Fibroblast of lung (primary cell): Measurements from ENCODE around the gene EMC9. TPM values are rescaled to one million over a fixed set of nuclear protein-coding genes. Genes with fewer than 3 reads are reported as not detected.

Experiments used
- DNase-seq, 2 donors: peaks; one replicate each; pipeline versions ENCODE4 v3.0.0 to v3.0.0-alpha.2; 2010; ENCODE audit warnings: low read depth in 2 of 2
- H2AFZ ChIP-seq: 2 replicates; pipeline ENCODE4 v1.5.1; 2012; ENCODE audit warnings: low read length, control low read depth, inconsistent platforms
- H3K27ac ChIP-seq: 2 replicates; pipeline ENCODE4 v1.5.1; 2011; ENCODE audit warnings: low read length, control low read depth; ENCODE audit not compliant: insufficient read depth
- H3K27me3 ChIP-seq: 2 replicates; pipeline ENCODE4 v1.5.1; 2011; ENCODE audit warnings: mild to moderate bottlenecking, low read length; ENCODE audit not compliant: control insufficient read depth, insufficient read depth
- H3K36me3 ChIP-seq: 2 replicates; pipeline ENCODE4 v1.5.1; 2011; ENCODE audit warnings: low read length; ENCODE audit not compliant: control insufficient read depth, insufficient read depth
- H3K4me1 ChIP-seq: 2 replicates; pipeline ENCODE4 v1.5.1; 2011; ENCODE audit warnings: low read length; ENCODE audit not compliant: control insufficient read depth, insufficient read depth; ENCODE audit errors: extremely low read depth
- H3K4me2 ChIP-seq: 2 replicates; pipeline ENCODE4 v1.5.1; 2011; ENCODE audit warnings: low read length, control low read depth; ENCODE audit not compliant: insufficient read depth; ENCODE audit errors: extremely low read depth
- H3K4me3 ChIP-seq, 4 experiments: fragments of 200-600 bp in 1 of 4; sonication (generic) in 1 of 4; replicated peaks in 1 of 4; 2 replicates each; pipeline ENCODE4 v1.5.1; 2011 to 2016; ENCODE audit warnings: low read length in 4 of 4, low read depth in 3 of 4, mild to moderate bottlenecking in 3 of 4, control low read depth in 2 of 4, inconsistent platforms in 1 of 4, mixed read lengths in 1 of 4; ENCODE audit not compliant: insufficient read depth in 1 of 4; ENCODE audit errors: control extremely low read depth in 1 of 4
- H3K79me2 ChIP-seq: 2 replicates; pipeline ENCODE4 v1.5.1; 2012; ENCODE audit warnings: mild to moderate bottlenecking, low read length, inconsistent platforms; ENCODE audit not compliant: control insufficient read depth, insufficient read depth
- H3K9ac ChIP-seq: 2 replicates; pipeline ENCODE4 v1.5.1; 2011; ENCODE audit warnings: mild to moderate bottlenecking, low read length, control low read depth; ENCODE audit not compliant: insufficient read depth
- H3K9me3 ChIP-seq: 2 replicates; pipeline ENCODE4 v1.5.1; 2012; ENCODE audit warnings: low read depth, low read length; ENCODE audit not compliant: control insufficient read depth, insufficient read depth
- H4K20me1 ChIP-seq: 2 replicates; pipeline ENCODE4 v1.5.1; 2011; ENCODE audit warnings: low read length; ENCODE audit not compliant: control insufficient read depth, insufficient read depth; ENCODE audit errors: extremely low read depth
- EZH2 ChIP-seq: IDR thresholded peaks from 2 replicates; pipeline ENCODE4 v1.5.1; 2012; ENCODE audit warnings: low read length, control low read depth, mild to moderate bottlenecking; ENCODE audit errors: missing control alignments
- polyA plus RNA-seq, 2 donors: library from polyadenylated mRNA; depleted of rRNA in 1 of 2; stranded (reverse) in 1 of 2; unstranded in 1 of 2; fragments of >200 nt; gene quantifications; 2 replicates each; pipeline ENCODE4 v1.2.1, GENCODE V29; 2011 to 2012; ENCODE audit warnings: missing spikeins in 1 of 2
- total RNA-seq: library from RNA; depleted of rRNA; stranded (reverse); fragments of >200 nt; gene quantifications from 2 replicates; pipeline ENCODE4 v1.2.1, GENCODE V29; 2014
- TF ChIP-seq, protein P1 (sequence below), 2 donors: IDR thresholded peaks in 1 of 2; conservative IDR thresholded peaks in 1 of 2; 1 replicate in 1 of 2; 2 replicates in 1 of 2; pipeline ENCODE4 v1.5.1; 2011 to 2012; ENCODE audit warnings: low read length in 2 of 2, control low read depth in 1 of 2, inconsistent platforms in 1 of 2, low read depth in 1 of 2, mild to moderate bottlenecking in 1 of 2

EMC9 gene
- total and polyA plus RNA-seq, 2 donors (not counting 1 experiment from before 2014, with no cell fraction given): 6.6 to 18.0 TPM

DNA sequence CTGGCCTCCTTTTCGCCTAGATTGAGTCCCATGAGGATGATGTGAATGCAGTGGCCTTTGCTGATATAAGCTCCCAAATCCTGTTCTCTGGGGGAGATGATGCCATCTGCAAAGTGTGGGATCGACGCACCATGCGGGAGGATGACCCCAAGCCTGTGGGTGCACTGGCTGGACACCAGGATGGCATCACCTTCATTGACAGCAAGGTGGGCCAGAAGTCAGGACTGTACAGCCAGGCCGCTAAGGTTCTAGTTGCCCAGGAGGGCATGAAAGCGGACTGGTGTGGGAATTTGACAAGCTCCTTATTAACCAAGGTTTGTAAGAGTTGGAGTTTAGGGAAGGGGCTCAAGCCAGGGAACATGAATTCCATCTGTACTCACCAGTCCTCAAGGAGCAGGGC, 21.7 kb downstream of the EMC9 start:
- no peak overlapping the region for H2AFZ ChIP-seq
- no peaks in the 10 kb centered on the region for H3K4me1 ChIP-seq
- no peaks in the 10 kb centered on the region for H4K20me1 ChIP-seq
- H3K9me3 ChIP-seq: no peaks in the 10 kb centered on the region
- no peaks in the 10 kb centered on the region for H3K27me3 ChIP-seq
- no peak overlapping the region for H3K4me3 ChIP-seq
- TF ChIP-seq EZH2: no peak
- TF ChIP-seq, protein P1, sequence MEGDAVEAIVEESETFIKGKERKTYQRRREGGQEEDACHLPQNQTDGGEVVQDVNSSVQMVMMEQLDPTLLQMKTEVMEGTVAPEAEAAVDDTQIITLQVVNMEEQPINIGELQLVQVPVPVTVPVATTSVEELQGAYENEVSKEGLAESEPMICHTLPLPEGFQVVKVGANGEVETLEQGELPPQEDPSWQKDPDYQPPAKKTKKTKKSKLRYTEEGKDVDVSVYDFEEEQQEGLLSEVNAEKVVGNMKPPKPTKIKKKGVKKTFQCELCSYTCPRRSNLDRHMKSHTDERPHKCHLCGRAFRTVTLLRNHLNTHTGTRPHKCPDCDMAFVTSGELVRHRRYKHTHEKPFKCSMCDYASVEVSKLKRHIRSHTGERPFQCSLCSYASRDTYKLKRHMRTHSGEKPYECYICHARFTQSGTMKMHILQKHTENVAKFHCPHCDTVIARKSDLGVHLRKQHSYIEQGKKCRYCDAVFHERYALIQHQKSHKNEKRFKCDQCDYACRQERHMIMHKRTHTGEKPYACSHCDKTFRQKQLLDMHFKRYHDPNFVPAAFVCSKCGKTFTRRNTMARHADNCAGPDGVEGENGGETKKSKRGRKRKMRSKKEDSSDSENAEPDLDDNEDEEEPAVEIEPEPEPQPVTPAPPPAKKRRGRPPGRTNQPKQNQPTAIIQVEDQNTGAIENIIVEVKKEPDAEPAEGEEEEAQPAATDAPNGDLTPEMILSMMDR (conservative IDR thresholded peaks at IDR 0.05 in 1 of 2, IDR thresholded peaks at IDR 0.05 in 1 of 2; ENCODE audit: low read depth in 1 of 2, low read length in 2 of 2): no peak
- H3K9ac ChIP-seq: no peak overlapping the region
- H3K36me3 ChIP-seq: peaks cover 3% of the 10 kb centered on the region
- no peak overlapping the region for H3K27ac ChIP-seq
- H3K79me2 ChIP-seq: no peaks in the 10 kb centered on the region
- no peak for DNase-seq
- H3K4me2 ChIP-seq: no peak overlapping the region

DNA sequence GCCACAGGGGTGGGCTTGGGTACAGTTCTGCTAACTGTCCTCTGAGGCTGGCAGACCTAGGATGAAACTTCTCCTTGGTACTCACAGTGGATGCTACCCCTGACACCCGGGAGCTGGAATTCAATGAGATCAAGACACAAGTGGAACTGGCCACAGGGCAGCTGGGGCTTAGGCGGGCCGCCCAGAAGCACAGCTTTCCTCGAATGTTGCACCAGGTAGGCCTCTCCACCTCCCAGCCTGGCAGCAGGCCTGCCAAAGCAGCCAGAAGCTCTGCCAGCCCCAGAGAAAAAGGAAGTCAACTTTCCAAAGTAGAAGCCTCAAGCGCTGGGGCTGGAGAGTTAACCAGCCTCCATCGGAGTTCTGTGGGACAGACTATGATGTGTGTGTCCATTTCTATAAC, 24.2 kb downstream of the EMC9 start:
- H3K4me2 ChIP-seq: no peak overlapping the region
- H3K27ac ChIP-seq: no peak overlapping the region
- TF ChIP-seq EZH2: no peak
- TF ChIP-seq, protein P1 (conservative IDR thresholded peaks at IDR 0.05 in 1 of 2, IDR thresholded peaks at IDR 0.05 in 1 of 2; ENCODE audit: low read depth in 1 of 2, low read length in 2 of 2): no peak
- no peaks in the 10 kb centered on the region for H3K27me3 ChIP-seq
- no peaks in the 10 kb centered on the region for H3K36me3 ChIP-seq
- H3K4me1 ChIP-seq: peaks cover 5% of the 10 kb centered on the region
- H3K9ac ChIP-seq: no peak overlapping the region
- H3K4me3 ChIP-seq: no peak overlapping the region
- no peaks in the 10 kb centered on the region for H4K20me1 ChIP-seq
- H2AFZ ChIP-seq: no peak overlapping the region
- no peak for DNase-seq
- H3K9me3 ChIP-seq: no peaks in the 10 kb centered on the region
- H3K79me2 ChIP-seq: no peaks in the 10 kb centered on the region

DNA sequence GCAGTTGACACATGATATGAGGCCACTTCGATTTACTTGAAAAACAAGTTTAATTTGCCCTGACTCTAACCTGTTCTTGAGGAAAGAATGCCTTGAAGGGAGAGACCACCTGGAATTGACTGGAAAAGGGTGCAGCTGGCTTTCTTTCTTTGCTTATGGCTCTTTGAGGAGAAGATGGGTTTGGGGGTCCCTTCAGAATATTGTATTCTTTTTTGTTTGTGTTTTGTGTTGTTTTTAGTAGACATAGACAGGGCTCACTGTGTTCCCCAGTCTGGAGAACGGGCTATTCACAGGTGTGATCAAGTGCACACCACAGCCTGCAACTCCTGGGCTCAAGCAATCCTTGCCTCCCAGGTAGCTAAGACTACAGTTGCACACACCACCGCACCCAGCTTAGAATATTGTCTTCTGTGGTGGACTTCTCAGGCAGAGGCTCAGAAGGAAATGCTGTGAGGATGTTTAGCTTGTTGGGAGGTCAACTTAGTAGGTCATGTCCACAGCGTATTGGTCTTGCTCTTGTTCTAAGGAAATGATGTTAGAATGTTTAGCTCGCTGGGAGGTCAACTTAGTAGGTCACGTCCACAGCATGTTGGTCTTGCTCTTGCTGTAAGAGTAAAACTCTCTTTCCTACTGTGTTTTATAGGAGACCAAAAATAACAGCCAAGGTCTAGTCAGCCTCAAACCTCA, 25.1 kb downstream of the EMC9 start:
- H4K20me1 ChIP-seq: no peaks in the 10 kb centered on the region
- peak overlapping the region in 2 of 4 experiments; percentile 76 to 96 for H3K4me3 ChIP-seq
- no peak overlapping the region for H2AFZ ChIP-seq
- H3K4me2 ChIP-seq: peak overlapping the region; percentile 90
- H3K36me3 ChIP-seq: no peaks in the 10 kb centered on the region
- H3K27ac ChIP-seq: no peak overlapping the region
- DNase-seq: no peak
- no peaks in the 10 kb centered on the region for H3K79me2 ChIP-seq
- peaks cover 5% of the 10 kb centered on the region for H3K4me1 ChIP-seq
- no peaks in the 10 kb centered on the region for H3K9me3 ChIP-seq
- H3K9ac ChIP-seq: no peak overlapping the region
- no peaks in the 10 kb centered on the region for H3K27me3 ChIP-seq
- no peak for TF ChIP-seq EZH2
- TF ChIP-seq, protein P1 (conservative IDR thresholded peaks at IDR 0.05 in 1 of 2, IDR thresholded peaks at IDR 0.05 in 1 of 2; ENCODE audit: low read depth in 1 of 2, low read length in 2 of 2): no peak
